UCSD-AML1 (cell line): ENCODE data around the gene DENND1A.
"Not testable (repeated sequence)": the region's sequence is repeated elsewhere in the genome, so short reads cannot be mapped to it uniquely, and the experiment has no call there.

Source experiments
- DNase-seq: peaks from one replicate; lab custom pipeline; 2025; ENCODE audit not compliant: unreplicated experiment; lab: John Stamatoyannopoulos, UW

The DENND1A gene

GRCh38 chr9:123335193-123335985 lies 594.5 kb downstream of the DENND1A start:
- no peak for DNase-seq

GRCh38 chr9:123334639-123335038 lies 595.3 kb downstream of the DENND1A start:
- DNase-seq, result no peak

DNA sequence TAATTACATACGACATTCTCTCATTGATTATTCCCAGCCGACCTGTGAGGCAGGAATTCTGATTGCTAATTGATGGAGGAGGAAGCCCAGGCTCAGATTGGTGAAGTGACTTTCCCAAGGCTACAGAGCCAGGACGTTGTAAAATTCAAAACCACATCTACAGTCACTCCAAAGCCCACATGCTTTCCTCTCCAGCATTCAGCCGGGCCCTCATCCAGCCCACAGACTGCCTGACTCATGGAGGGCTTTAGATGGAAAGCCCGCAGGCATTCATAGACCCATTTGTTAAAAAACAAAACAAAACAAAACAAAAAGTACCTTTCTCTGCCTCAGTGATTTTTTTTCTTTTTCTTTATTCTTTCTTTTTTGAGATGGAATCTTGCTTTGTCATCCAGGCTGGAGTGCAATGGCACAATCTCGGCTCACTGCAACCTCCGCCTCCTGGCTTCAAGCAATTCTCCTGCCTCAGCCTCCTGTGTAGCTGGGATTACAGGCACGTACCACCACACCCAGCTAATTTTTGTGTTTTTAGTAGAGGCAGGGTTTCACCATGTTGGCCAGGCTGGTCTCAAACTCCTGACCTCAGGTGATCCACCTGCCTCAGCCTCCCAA lies 596.8 kb downstream of the DENND1A start:
- not testable (repeated sequence) for DNase-seq

DNA sequence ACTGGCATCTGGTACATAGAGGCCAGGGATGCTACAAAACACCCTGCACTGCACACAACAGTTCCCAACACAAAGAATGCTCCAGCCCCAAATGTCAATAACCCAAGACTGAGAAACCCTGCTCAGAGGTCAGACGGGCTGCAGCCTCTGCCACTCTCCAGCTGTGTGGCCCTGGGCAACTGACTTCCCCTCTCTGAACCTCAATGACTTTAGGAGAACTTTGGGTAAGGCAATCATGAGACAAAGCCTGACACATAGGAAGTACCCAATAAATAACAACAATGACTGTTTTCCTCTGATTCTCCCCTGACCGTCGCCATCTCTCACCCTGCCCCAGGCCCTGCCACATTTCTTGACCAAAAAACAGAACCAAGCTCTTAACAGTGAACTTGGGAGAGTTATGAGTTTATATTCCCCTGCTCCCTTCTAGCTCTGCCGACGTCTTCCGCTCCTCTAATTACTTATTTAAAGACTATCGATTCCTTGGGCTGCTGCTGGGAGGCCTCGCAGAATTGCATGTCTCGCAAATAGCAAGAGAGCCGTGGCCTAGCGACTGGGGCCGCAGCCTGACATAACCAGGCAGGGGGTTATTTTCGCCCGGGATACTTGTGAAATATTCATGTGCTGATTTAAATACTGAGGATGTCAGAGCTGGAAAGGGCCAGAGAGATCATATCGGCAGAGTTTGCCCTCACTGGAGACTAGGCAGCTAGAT lies 598.4 kb downstream of the DENND1A start:
- no peak for DNase-seq
